ENCODE data around the gene HYDIN. TPM values are rescaled to one million over a fixed set of nuclear protein-coding genes. Genes with fewer than 3 reads are reported as not detected.

HYDIN gene
- polyA plus RNA-seq (0.54 and 2.2 TPM in 2 replicates), polyA minus RNA-seq (7.3 and 17.4 TPM in 2 replicates)

GRCh38 chr16:71230122-71230845 is at the start of gene HYDIN:
HYDIN (minus strand) TSS chr16:71230722; CDS start chr16:71186895, 43,827 bp downstream.
- Histone ChIP-seq H3K9me2 (ENCODE audit: insufficient read depth, low read length) (no peaks in the 10 kb centered on the region), H3K9me3 (ENCODE audit: low read length) (no peaks in the 10 kb centered on the region), H3K36me3 (ENCODE audit: insufficient read depth, low read length) (no peaks in the 10 kb centered on the region), H3K4me2 (ENCODE audit: low read length) (peak within 1 kb of the TSS; percentile 62), H3K27ac (ENCODE audit: low read length) (no peak within 1 kb of the TSS), H4K20me1 (ENCODE audit: insufficient read depth) (no peaks in the 10 kb centered on the region), H3K4me3 (ENCODE audit: low read length) (peak within 1 kb of the TSS; percentile 69), H3K79me2 (replicated peaks; ENCODE audit: insufficient read depth, low read length) (no peaks in the 10 kb centered on the region), H3K9ac (ENCODE audit: low read length) (peak within 1 kb of the TSS; percentile 40), H2AFZ (ENCODE audit: low read depth, low read length) (peak within 1 kb of the TSS; percentile 38), H3K27me3 (ENCODE audit: insufficient read depth, low read depth, low read length) (no peaks in the 10 kb centered on the region), H3F3A (ENCODE audit: insufficient read depth, low read length, poor library complexity, severe bottlenecking) (no peaks in the 10 kb centered on the region)
- peak; percentile 61 for TF ChIP-seq SMC3 (conservative IDR thresholded peaks at IDR 0.05; ENCODE audit: poor library complexity)
- peak; percentile 98 for TF ChIP-seq MXI1 (conservative IDR thresholded peaks at IDR 0.05; ENCODE audit: poor library complexity, severe bottlenecking)
- peak; percentile 53 for TF ChIP-seq CTCF (IDR thresholded peaks at IDR 0.05; ENCODE audit: poor library complexity, severe bottlenecking)
- TF ChIP-seq RAD21 (conservative IDR thresholded peaks at IDR 0.05), result peak; percentile 56
- TF ChIP-seq POLR2AphosphoS5 (IDR thresholded peaks at IDR 0.05), result no peak
- peak; percentile 13 for TF ChIP-seq REST (IDR thresholded peaks at IDR 0.05; ENCODE audit: borderline replicate concordance)
- no peak for TF ChIP-seq TAF1 (IDR thresholded peaks at IDR 0.05; ENCODE audit: low read depth)
- TF ChIP-seq EP300 (conservative IDR thresholded peaks at IDR 0.05; ENCODE audit: poor library complexity, severe bottlenecking), result peak; percentile 60
- TF ChIP-seq EZH2 (IDR thresholded peaks at IDR 0.05; ENCODE audit: borderline replicate concordance, insufficient read depth, low read length, poor library complexity, severe bottlenecking), result no peak

GRCh38 chr16:71276589-71277334 is 46.2 kb upstream of the HYDIN start:
- Histone ChIP-seq H3K27me3 (ENCODE audit: insufficient read depth, low read depth, low read length) (no peaks in the 10 kb centered on the region), H2AFZ (ENCODE audit: low read depth, low read length) (no peak overlapping the region), H3K4me2 (ENCODE audit: low read length) (no peak overlapping the region), H4K20me1 (ENCODE audit: insufficient read depth) (no peaks in the 10 kb centered on the region), H3K79me2 (replicated peaks; ENCODE audit: insufficient read depth, low read length) (no peaks in the 10 kb centered on the region), H3K9me2 (ENCODE audit: insufficient read depth, low read length) (no peaks in the 10 kb centered on the region), H3K27ac (ENCODE audit: low read length) (no peak overlapping the region), H3F3A (ENCODE audit: insufficient read depth, low read length, poor library complexity, severe bottlenecking) (no peaks in the 10 kb centered on the region), H3K9me3 (ENCODE audit: low read length) (peaks cover 3% of the 10 kb centered on the region), H3K36me3 (ENCODE audit: insufficient read depth, low read length) (no peaks in the 10 kb centered on the region), H3K4me3 (ENCODE audit: low read length) (no peak overlapping the region), H3K9ac (ENCODE audit: low read length) (no peak overlapping the region)
- TF ChIP-seq EP300 (conservative IDR thresholded peaks at IDR 0.05; ENCODE audit: poor library complexity, severe bottlenecking) (no peak), SMC3 (conservative IDR thresholded peaks at IDR 0.05; ENCODE audit: poor library complexity) (no peak), TAF1 (IDR thresholded peaks at IDR 0.05; ENCODE audit: low read depth) (no peak), POLR2AphosphoS5 (IDR thresholded peaks at IDR 0.05) (no peak), REST (IDR thresholded peaks at IDR 0.05; ENCODE audit: borderline replicate concordance) (no peak), CTCF (IDR thresholded peaks at IDR 0.05; ENCODE audit: poor library complexity, severe bottlenecking) (no peak), MXI1 (conservative IDR thresholded peaks at IDR 0.05; ENCODE audit: poor library complexity, severe bottlenecking) (no peak), RAD21 (conservative IDR thresholded peaks at IDR 0.05) (no peak), EZH2 (IDR thresholded peaks at IDR 0.05; ENCODE audit: borderline replicate concordance, insufficient read depth, low read length, poor library complexity, severe bottlenecking) (no peak)
